ENCODE data around the gene STOML1.

DNA sequence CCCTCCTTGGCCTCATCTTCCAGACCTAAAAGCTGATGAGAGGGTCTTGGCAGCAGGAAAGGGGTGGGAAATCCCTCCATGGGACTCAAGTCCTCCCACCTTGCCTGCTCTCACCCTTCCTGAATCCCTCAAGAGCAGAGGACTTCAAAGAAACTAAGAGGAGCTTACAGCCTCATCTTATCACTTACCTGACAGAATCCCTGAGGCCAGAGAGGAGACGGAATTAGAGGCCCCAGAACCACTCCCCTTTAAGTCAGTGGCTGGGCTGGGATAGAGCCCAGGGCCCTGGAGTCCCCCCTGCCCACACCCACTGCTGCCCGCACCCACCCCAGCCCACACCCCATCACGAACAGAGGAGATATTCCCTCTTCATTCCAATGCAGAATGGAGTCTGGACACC, 50.6 kb downstream of the STOML1 start:
- no peak for TF ChIP-seq KDM1A (IDR thresholded peaks at IDR 0.05; ENCODE audit: borderline replicate concordance)
- TF ChIP-seq POU2F2 (IDR thresholded peaks at IDR 0.05; ENCODE audit: borderline replicate concordance, low read depth, low read length) = no peak
- TF ChIP-seq, protein P1, sequence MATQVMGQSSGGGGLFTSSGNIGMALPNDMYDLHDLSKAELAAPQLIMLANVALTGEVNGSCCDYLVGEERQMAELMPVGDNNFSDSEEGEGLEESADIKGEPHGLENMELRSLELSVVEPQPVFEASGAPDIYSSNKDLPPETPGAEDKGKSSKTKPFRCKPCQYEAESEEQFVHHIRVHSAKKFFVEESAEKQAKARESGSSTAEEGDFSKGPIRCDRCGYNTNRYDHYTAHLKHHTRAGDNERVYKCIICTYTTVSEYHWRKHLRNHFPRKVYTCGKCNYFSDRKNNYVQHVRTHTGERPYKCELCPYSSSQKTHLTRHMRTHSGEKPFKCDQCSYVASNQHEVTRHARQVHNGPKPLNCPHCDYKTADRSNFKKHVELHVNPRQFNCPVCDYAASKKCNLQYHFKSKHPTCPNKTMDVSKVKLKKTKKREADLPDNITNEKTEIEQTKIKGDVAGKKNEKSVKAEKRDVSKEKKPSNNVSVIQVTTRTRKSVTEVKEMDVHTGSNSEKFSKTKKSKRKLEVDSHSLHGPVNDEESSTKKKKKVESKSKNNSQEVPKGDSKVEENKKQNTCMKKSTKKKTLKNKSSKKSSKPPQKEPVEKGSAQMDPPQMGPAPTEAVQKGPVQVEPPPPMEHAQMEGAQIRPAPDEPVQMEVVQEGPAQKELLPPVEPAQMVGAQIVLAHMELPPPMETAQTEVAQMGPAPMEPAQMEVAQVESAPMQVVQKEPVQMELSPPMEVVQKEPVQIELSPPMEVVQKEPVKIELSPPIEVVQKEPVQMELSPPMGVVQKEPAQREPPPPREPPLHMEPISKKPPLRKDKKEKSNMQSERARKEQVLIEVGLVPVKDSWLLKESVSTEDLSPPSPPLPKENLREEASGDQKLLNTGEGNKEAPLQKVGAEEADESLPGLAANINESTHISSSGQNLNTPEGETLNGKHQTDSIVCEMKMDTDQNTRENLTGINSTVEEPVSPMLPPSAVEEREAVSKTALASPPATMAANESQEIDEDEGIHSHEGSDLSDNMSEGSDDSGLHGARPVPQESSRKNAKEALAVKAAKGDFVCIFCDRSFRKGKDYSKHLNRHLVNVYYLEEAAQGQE (IDR thresholded peaks at IDR 0.05; ENCODE audit: low read depth, low read length) = no peak
- no peak for TF ChIP-seq SPI1 (IDR thresholded peaks at IDR 0.05; ENCODE audit: borderline replicate concordance, insufficient read depth, low read depth, low read length)
- TF ChIP-seq MEF2B (IDR thresholded peaks at IDR 0.05; ENCODE audit: partially characterized antibody, poor library complexity, severe bottlenecking) = no peak
- no peak for TF ChIP-seq EZH2 (IDR thresholded peaks at IDR 0.05; ENCODE audit: borderline replicate concordance, control insufficient read depth, low read depth, low read length)
